Choroid plexus epithelial cell (primary cell): Measurements from ENCODE around the gene WDR53.

ENCODE experiments used
- DNase-seq: peaks from one replicate; pipeline ENCODE4 v3.0.0-alpha.2; 2010; ENCODE audit warnings: low read depth
- H3K4me3 ChIP-seq: 2 replicates; pipeline ENCODE4 v1.5.1; 2011; ENCODE audit warnings: low read depth, mild to moderate bottlenecking, control low read depth, low read length, moderate library complexity
- TF ChIP-seq, protein P1 (sequence below): conservative IDR thresholded peaks from 2 replicates; pipeline ENCODE4 v1.5.1; 2011; ENCODE audit warnings: low read depth, mild to moderate bottlenecking, control low read depth, inconsistent platforms, low read length, moderate library complexity

Gene WDR53

GRCh38 chr3:196547067-196547466 is 21.3 kb downstream of the WDR53 start:
- DNase-seq, result no peak
- no peak overlapping the region for H3K4me3 ChIP-seq
- TF ChIP-seq, protein P1, sequence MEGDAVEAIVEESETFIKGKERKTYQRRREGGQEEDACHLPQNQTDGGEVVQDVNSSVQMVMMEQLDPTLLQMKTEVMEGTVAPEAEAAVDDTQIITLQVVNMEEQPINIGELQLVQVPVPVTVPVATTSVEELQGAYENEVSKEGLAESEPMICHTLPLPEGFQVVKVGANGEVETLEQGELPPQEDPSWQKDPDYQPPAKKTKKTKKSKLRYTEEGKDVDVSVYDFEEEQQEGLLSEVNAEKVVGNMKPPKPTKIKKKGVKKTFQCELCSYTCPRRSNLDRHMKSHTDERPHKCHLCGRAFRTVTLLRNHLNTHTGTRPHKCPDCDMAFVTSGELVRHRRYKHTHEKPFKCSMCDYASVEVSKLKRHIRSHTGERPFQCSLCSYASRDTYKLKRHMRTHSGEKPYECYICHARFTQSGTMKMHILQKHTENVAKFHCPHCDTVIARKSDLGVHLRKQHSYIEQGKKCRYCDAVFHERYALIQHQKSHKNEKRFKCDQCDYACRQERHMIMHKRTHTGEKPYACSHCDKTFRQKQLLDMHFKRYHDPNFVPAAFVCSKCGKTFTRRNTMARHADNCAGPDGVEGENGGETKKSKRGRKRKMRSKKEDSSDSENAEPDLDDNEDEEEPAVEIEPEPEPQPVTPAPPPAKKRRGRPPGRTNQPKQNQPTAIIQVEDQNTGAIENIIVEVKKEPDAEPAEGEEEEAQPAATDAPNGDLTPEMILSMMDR, result no peak

DNA sequence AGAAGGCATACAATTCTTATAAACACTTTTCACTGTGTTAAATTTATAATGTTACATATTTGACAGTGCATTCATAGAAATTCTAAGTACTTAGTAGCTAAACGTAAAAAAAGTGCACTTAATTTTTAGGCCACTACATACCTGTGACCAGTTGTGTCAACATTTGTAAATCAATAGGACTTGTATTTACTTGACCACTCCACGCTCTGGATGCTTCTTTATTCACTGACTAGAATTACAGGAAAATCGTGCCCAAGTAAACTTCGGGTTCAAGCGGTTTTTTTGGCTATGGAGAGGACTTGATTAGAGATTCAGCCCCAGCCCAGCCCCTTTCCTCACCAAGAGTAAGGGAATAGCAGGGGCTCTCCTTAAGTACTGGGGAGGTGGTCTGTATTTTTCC is 21.8 kb downstream of the WDR53 start:
- DNase-seq, result no peak
- H3K4me3 ChIP-seq, result no peak overlapping the region
- TF ChIP-seq, protein P1, result no peak

GRCh38 chr3:196544491-196544992 is 23.8 kb downstream of the WDR53 start:
- DNase-seq, result no peak
- TF ChIP-seq, protein P1, result no peak

GRCh38 chr3:196541684-196542445 is 26.5 kb downstream of the WDR53 start:
- no peak for DNase-seq
- TF ChIP-seq, protein P1, result no peak
- no peak overlapping the region for H3K4me3 ChIP-seq

More at GRCh38 chr3:196544491-196544992, 23.8 kb downstream of the WDR53 start:
- H3K4me3 ChIP-seq, result no peak overlapping the region

DNA sequence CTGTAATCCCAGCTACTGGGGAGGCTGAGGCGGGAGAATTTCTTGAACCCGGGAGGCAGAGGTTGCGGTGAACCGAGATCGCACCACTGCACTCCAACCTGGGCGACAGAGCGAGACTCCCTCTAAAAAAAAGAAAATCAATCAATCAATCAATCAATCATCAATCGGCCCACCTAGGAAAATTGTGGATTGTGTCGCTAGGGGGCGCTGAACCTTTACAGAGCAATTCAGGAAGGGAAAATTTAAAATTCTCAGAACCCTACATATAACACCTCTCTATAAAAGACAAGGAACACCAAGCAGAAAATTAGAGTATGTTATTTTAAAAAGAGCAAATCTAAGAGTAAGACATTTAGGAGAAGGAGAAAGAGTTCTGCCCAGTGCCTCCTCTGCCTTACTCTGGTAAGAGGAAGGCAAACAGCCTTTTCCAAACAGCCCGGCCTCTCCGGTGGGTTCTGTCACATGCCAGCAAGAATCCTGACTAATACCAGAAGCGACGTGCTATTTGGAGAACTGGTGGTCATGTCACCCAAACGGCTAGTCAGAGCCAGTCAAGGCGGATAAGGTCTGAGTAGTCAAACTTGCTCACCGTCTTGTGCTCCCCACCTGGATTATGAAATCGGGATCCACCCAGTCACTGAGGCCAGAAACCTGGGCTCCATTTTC is 30.9 kb downstream of the WDR53 start:
- H3K4me3 ChIP-seq, result no peak overlapping the region
- DNase-seq, result peak; percentile 23
- TF ChIP-seq, protein P1, result peak; percentile 69

DNA sequence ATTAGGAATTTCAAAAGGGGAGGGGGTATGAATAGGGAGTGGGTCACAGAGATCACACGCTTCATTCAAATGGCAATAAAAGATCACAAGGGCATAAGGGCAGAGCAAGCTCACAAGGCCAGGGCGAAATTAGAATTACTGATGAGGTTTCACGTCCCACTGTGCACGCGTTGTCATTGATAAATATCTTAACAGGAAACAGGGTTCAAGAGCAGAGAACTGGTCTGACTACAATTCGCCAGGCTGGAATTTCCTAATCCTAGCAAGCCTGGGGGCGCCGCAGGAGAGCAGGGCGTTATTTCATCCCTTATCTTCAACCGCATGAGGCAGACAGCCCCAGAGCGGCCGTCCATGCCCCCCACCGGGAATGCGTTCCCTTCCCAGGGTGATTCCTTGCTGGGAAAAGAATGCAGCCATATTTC is 35.1 kb downstream of the WDR53 start:
- H3K4me3 ChIP-seq, result peak overlapping the region; percentile 43
- peak; percentile 45 for DNase-seq
- TF ChIP-seq, protein P1, result no peak

DNA sequence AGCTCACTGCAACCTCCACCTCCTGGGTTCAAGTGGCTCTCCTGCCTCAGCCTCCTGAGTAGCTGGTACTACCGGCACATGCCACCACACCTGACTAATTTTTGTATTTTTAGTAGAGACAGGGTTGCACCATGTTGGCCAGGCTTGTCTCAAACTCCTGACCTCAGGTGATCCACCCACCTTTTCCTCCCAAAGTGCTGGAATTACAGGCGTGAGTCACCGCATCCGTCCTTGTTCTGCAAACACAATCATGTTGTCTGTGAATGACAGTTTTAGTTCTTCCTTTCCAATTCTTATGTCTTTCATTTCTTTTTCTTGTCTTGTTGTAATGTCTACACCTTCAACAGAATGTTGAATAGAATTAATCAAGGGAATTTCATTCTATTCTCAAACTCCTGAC is 36.9 kb downstream of the WDR53 start:
- no peak overlapping the region for H3K4me3 ChIP-seq
- no peak for DNase-seq
- TF ChIP-seq, protein P1, result no peak
